ENCODE data around the gene SMYD3.
"Not testable (repeated sequence)": the region's sequence is repeated elsewhere in the genome, so short reads cannot be mapped to it uniquely, and the experiment has no call there.

SMYD3 gene

GRCh38 chr1:245987997-245988392 lies 519.1 kb downstream of the SMYD3 start:
- DNase-seq (ENCODE audit: low spot score): no peak

- DNase-seq (ENCODE audit: low spot score): no peak
Measured at GRCh38 chr1:245987577-245987976, 519.5 kb downstream of the SMYD3 start.

GRCh38 chr1:245987219-245987545 lies 519.9 kb downstream of the SMYD3 start:
- no peak for DNase-seq (ENCODE audit: low spot score)

- no peak for DNase-seq (ENCODE audit: low spot score)
Measured at GRCh38 chr1:245986404-245987218, 520.5 kb downstream of the SMYD3 start.

- no peak for DNase-seq (ENCODE audit: low spot score)
Measured at GRCh38 chr1:245984390-245985155, 522.5 kb downstream of the SMYD3 start.

GRCh38 chr1:245983294-245983967 lies 523.6 kb downstream of the SMYD3 start:
- DNase-seq (ENCODE audit: low spot score): no peak

- no peak for DNase-seq (ENCODE audit: low spot score)
Measured at GRCh38 chr1:245979589-245979988, 527.5 kb downstream of the SMYD3 start.

GRCh38 chr1:245978915-245979314 lies 528.2 kb downstream of the SMYD3 start:
- DNase-seq (ENCODE audit: low spot score): no peak

- no peak for DNase-seq (ENCODE audit: low spot score)
Measured at GRCh38 chr1:245972476-245972875, 534.6 kb downstream of the SMYD3 start.

GRCh38 chr1:245971711-245972085 lies 535.4 kb downstream of the SMYD3 start:
- no peak for DNase-seq (ENCODE audit: low spot score)

GRCh38 chr1:245971076-245971710 lies 535.9 kb downstream of the SMYD3 start:
- not testable (repeated sequence) for DNase-seq (ENCODE audit: low spot score)

GRCh38 chr1:245969283-245969682 lies 537.8 kb downstream of the SMYD3 start:
- peak; percentile 22 for DNase-seq (ENCODE audit: low spot score)

- no peak for DNase-seq (ENCODE audit: low spot score)
Measured at GRCh38 chr1:245968775-245969174, 538.3 kb downstream of the SMYD3 start.

- DNase-seq (ENCODE audit: low spot score): no peak
Measured at GRCh38 chr1:245965398-245965797, 541.7 kb downstream of the SMYD3 start.

- no peak for DNase-seq (ENCODE audit: low spot score)
Measured at GRCh38 chr1:245963649-245964048, 543.4 kb downstream of the SMYD3 start.

GRCh38 chr1:245962453-245962852 lies 544.6 kb downstream of the SMYD3 start:
- no peak for DNase-seq (ENCODE audit: low spot score)

- no peak for DNase-seq (ENCODE audit: low spot score)
Measured at GRCh38 chr1:245961137-245961540, 545.9 kb downstream of the SMYD3 start.

- no peak for DNase-seq (ENCODE audit: low spot score)
Measured at GRCh38 chr1:245960171-245960570, 546.9 kb downstream of the SMYD3 start.

GRCh38 chr1:245958016-245958415 lies 549.1 kb downstream of the SMYD3 start:
- no peak for DNase-seq (ENCODE audit: low spot score)

GRCh38 chr1:245957427-245957826 lies 549.7 kb downstream of the SMYD3 start:
- no peak for DNase-seq (ENCODE audit: low spot score)

GRCh38 chr1:245956225-245956624 lies 550.9 kb downstream of the SMYD3 start:
- no peak for DNase-seq (ENCODE audit: low spot score)

GRCh38 chr1:245953876-245954660 lies 553.0 kb downstream of the SMYD3 start:
- peak; percentile 13 for DNase-seq (ENCODE audit: low spot score)

All from pons (tissue), 1 donor.